Measurements from ENCODE around the gene GJC1. TPM values are rescaled to one million over a fixed set of nuclear protein-coding genes. Genes with fewer than 3 reads are reported as not detected.

GJC1 gene
- total RNA-seq, 1 donor from 2014 or later = 0.20 TPM

DNA sequence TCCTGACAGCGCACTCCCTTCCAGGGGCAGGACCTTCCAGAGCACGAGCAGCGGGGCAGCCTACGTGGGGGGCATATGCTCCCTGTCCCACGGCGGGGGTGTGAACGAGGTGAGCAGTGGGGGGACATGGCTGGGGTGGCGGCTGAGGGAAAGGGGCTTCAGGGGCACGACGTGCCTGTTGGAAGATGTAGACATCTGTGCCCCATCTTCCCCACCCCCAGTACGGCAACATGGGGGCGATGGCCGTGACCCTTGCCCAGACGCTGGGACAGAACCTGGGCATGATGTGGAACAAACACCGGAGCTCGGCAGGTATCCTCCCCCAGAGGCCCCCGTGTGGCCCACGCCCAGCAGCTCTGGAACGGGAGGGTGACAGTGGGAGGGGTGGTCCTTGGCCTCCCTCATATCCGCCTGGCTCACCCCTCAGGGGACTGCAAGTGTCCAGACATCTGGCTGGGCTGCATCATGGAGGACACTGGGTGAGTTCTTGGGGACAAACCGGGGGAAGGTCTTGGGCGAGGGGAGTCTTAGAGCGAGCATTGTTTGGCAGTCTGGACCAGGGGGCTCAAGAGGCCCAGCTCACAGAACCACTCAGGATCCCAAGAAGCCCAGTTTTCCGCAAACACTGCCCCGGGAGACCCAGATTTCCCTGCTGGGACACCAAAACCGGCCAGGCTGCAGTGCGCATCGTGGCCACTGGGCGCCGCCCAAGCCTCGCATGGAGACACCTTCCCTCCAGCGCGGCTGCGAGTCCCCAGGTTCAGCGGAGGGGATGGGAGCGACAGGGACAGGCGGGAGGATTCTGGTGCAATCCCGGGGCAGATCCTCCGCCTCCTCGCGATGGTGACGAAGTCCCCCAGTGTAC lies 55.6 kb downstream of the GJC1 start:
- DNase-seq = peak; percentile 88
- POLR2A ChIA-PET = interaction anchor here (0.6 kb wide), 1 partner anchor 575 kb away, joined by 5 read pairs; the partner anchor contains the start of gene ATXN7L3
- H3K36me3 Mint-ChIP-seq (ENCODE audit: low read depth) = no peaks in the 10 kb centered on the region
- H3K4me1 Mint-ChIP-seq = peaks cover 17% of the 10 kb centered on the region
- TF ChIP-seq, protein P1, sequence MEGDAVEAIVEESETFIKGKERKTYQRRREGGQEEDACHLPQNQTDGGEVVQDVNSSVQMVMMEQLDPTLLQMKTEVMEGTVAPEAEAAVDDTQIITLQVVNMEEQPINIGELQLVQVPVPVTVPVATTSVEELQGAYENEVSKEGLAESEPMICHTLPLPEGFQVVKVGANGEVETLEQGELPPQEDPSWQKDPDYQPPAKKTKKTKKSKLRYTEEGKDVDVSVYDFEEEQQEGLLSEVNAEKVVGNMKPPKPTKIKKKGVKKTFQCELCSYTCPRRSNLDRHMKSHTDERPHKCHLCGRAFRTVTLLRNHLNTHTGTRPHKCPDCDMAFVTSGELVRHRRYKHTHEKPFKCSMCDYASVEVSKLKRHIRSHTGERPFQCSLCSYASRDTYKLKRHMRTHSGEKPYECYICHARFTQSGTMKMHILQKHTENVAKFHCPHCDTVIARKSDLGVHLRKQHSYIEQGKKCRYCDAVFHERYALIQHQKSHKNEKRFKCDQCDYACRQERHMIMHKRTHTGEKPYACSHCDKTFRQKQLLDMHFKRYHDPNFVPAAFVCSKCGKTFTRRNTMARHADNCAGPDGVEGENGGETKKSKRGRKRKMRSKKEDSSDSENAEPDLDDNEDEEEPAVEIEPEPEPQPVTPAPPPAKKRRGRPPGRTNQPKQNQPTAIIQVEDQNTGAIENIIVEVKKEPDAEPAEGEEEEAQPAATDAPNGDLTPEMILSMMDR (IDR thresholded peaks at IDR 0.05) = no peak
- no peaks in the 10 kb centered on the region for H3K9me3 Mint-ChIP-seq
- intact Hi-C loops (cut with micrococcal nuclease) = loop anchor here (1.0 to 5.0 kb wide), 7 partner anchors 91 to 423 kb away; partner anchors contain the start of genes NMT1 and PLCD3
- no peaks in the 10 kb centered on the region for H3K27me3 Mint-ChIP-seq
- ATAC-seq (ENCODE audit: low read depth) = peak; percentile 39
- H3K4me3 Mint-ChIP-seq = peak overlapping the region; percentile 87
- H3K27ac Mint-ChIP-seq = peak overlapping the region; percentile 66
- CTCF ChIA-PET = interaction anchor here (2.2 to 3.8 kb wide), 3 partner anchors 91 to 247 kb away, joined by 6 to 28 read pairs (median 28); no protein-coding TSS in a partner anchor

DNA sequence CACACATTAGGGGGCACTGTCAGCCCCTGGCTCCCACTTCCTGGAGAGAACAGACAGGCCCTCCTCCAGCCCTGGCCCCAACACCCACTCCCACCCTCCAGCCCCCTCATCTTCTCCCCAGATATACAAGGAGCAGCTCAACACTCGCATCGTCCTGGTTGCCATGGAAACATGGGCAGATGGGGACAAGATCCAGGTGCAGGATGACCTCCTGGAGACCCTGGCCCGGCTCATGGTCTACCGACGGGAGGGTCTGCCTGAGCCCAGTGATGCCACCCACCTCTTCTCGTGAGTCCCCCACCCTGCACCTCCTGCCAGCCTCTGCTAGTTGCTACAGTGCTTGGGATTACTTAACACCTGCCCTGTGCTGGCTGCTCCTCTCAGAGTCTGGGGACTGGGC lies 56.9 kb downstream of the GJC1 start:
- H3K4me1 Mint-ChIP-seq = peaks cover 9% of the 10 kb centered on the region
- POLR2A ChIA-PET = no interaction called here

DNA sequence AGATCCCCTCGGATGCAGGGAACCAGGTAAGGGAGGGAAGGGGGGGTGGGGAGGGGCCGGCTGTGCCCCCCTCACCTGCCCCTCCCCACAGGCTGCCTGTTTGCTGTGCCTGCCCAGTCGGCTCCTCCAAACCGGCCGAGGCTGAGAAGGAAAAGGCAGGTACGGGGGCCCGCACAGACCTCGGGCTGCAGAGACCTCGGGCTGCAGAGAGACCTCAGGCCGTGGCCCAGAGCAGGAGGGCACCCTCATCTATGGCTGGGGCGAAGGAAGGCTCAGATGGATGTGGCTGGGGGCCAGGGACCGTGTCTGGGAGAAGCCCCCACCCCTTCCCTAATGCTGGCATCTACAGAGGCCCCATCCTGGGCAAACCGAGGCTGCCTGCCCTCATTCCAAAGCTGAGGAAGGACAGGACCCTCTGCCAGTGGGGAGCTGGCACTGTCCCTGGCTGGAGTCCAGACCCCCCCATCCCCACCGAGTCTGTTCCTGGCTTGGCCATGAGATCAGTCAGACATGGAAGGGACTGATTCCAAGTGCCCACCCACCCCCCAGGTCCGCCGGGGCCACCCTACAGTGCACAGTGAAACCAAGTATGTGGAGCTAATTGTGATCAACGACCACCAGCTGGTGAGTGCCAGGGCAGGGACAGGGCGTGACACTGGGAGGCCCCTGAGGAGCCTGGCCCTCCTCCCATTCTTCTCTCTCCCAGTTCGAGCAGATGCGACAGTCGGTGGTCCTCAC lies 57.6 kb downstream of the GJC1 start:
- intact Hi-C loops (cut with micrococcal nuclease) = no loop called here
- H3K36me3 Mint-ChIP-seq (ENCODE audit: low read depth) = no peaks in the 10 kb centered on the region
- ChIA-PET POLR2A (no interaction called here), CTCF (interaction anchor here (3.8 kb wide), 1 partner anchor 106 kb away, joined by 28 read pairs; no protein-coding TSS in a partner anchor)
- no peak for DNase-seq
- TF ChIP-seq, protein P1 (IDR thresholded peaks at IDR 0.05) = no peak
- no peak for ATAC-seq (ENCODE audit: low read depth)
- no peak overlapping the region for H3K27ac Mint-ChIP-seq
- peaks cover 9% of the 10 kb centered on the region for H3K4me1 Mint-ChIP-seq
- H3K27me3 Mint-ChIP-seq = no peaks in the 10 kb centered on the region
- no peaks in the 10 kb centered on the region for H3K9me3 Mint-ChIP-seq
- no peak overlapping the region for H3K4me3 Mint-ChIP-seq

More for the DNA sequence above, 56.9 kb downstream of the GJC1 start:
- H3K27ac Mint-ChIP-seq = no peak overlapping the region
- H3K27me3 Mint-ChIP-seq = no peaks in the 10 kb centered on the region
- H3K36me3 Mint-ChIP-seq (ENCODE audit: low read depth) = no peaks in the 10 kb centered on the region
- TF ChIP-seq, protein P1 (IDR thresholded peaks at IDR 0.05) = no peak
- ATAC-seq (ENCODE audit: low read depth) (no peak), DNase-seq (no peak)
- H3K9me3 Mint-ChIP-seq = no peaks in the 10 kb centered on the region
- intact Hi-C loops (cut with micrococcal nuclease) = no loop called here
- H3K4me3 Mint-ChIP-seq = no peak overlapping the region
- CTCF ChIA-PET = interaction anchor here (3.8 kb wide), 1 partner anchor 105 kb away, joined by 28 read pairs; no protein-coding TSS in a partner anchor

DNA sequence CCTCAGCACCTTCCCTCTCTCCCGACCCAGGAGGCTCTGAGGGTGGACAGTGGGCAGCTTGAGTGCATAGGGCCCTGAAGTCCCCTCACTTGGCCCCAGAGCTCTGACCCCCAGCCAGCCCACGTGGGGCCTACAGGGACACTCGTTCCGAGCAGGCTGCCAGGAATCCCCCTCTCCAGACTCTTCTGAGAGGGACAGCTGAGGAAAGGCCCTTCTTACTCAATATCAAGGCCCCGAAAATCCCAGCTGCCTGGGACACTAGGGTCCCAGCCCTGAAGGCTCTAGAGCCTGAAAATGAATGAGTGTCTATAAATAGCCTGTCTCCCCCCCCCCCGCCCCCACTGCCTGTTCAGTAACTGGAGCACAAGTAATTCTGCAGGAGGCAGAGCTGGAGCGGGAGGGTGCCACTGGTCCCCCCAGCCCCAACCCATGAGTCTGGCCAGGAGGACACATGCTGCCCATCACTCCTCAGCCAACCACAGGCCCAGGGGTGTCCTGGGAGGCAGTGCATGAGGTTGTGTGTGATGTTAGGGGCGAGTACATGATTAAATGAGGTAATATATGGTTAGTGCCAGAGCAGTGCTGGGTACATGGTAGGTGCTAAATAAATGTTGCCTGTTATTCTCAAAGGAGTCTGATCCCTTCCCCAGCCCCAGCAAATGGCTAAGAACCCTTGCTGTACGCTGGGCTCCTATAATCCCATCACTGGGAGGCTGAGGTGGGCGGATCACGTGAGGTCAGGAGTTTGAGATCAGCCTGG lies 59.7 kb downstream of the GJC1 start:
- no peak for ATAC-seq (ENCODE audit: low read depth)
- H3K27ac Mint-ChIP-seq = no peak overlapping the region
- H3K4me3 Mint-ChIP-seq = no peak overlapping the region
- ChIA-PET CTCF (no interaction called here), POLR2A (no interaction called here)
- no peak for DNase-seq
- H3K9me3 Mint-ChIP-seq = no peaks in the 10 kb centered on the region
- intact Hi-C loops (cut with micrococcal nuclease) = no loop called here
- TF ChIP-seq, protein P1 (IDR thresholded peaks at IDR 0.05) = no peak
- no peaks in the 10 kb centered on the region for H3K36me3 Mint-ChIP-seq (ENCODE audit: low read depth)
- no peaks in the 10 kb centered on the region for H3K27me3 Mint-ChIP-seq
- H3K4me1 Mint-ChIP-seq = peaks cover 2% of the 10 kb centered on the region
